ENCODE measurements around the gene IL6. TPM values are rescaled to one million over a fixed set of nuclear protein-coding genes. Genes with fewer than 3 reads are reported as not detected.
A peak's percentile ranks its signal among the peaks of the same experiment; 100 is the strongest.

Gene IL6
- total RNA-seq, 6 experiments from 2014 or later = 0.80 to 1.9 TPM; not detected in 4

GRCh38 chr7:22731766-22732165 is 4.8 kb downstream of the IL6 start:
- no peaks in the 10 kb centered on the region for H3K9me3 ChIP-seq
- WGBS (ENCODE audit: insufficient coverage, low coverage, low lambda C conversion rate, missing lambda C conversion rate) = 73% methylated on average over 2 of the region's 2 CpGs
- intact Hi-C loops (cut with DNase I) = loop anchor here in 1 of 2 donors (10.0 kb wide), 1 partner anchor 177 kb away; no protein-coding TSS in a partner anchor
- DNase-seq (no peak), ATAC-seq (no peak)
- no peak overlapping the region for H3K4me3 ChIP-seq
- no peaks in the 10 kb centered on the region for H3K36me3 ChIP-seq
- no peaks in the 10 kb centered on the region for H3K27me3 ChIP-seq
- TF ChIP-seq POLR2A (IDR thresholded peaks at IDR 0.05) = no peak
- TF ChIP-seq CTCF (IDR thresholded peaks at IDR 0.05) = no peak
- H3K27ac ChIP-seq = no peak overlapping the region
- H3K4me1 ChIP-seq = peaks cover 0 to 1% (median 0%) of the 10 kb centered on the region in 4 donors

- no peaks in the 10 kb centered on the region for H3K36me3 ChIP-seq
- DNase-seq (no peak), ATAC-seq (peak in 3 of 4 donors; percentile 40 to 59 (median 41))
- no peaks in the 10 kb centered on the region for H3K27me3 ChIP-seq
- no peaks in the 10 kb centered on the region for H3K9me3 ChIP-seq
- intact Hi-C loops (cut with DNase I) = loop anchor here in 1 of 2 donors (10.0 kb wide), 1 partner anchor 178 kb away; no protein-coding TSS in a partner anchor
- 55% methylated on average over 4 of the region's 4 CpGs for WGBS (ENCODE audit: insufficient coverage, low coverage, low lambda C conversion rate, missing lambda C conversion rate)
- H3K4me3 ChIP-seq = no peak overlapping the region
- no peaks in the 10 kb centered on the region for H3K4me1 ChIP-seq
- TF ChIP-seq POLR2A (IDR thresholded peaks at IDR 0.05) = no peak
- TF ChIP-seq CTCF (IDR thresholded peaks at IDR 0.05) = peak; percentile 17 to 32 (median 26)
- H3K27ac ChIP-seq = no peak overlapping the region
Measured at GRCh38 chr7:22732556-22733126, 5.6 kb downstream of the IL6 start.

- Histone ChIP-seq H3K36me3 (no peaks in the 10 kb centered on the region), H3K4me1 (no peaks in the 10 kb centered on the region), H3K27me3 (no peaks in the 10 kb centered on the region), H3K27ac (no peak overlapping the region), H3K9me3 (no peaks in the 10 kb centered on the region), H3K4me3 (no peak overlapping the region)
- TF ChIP-seq CTCF (IDR thresholded peaks at IDR 0.05) (no peak), POLR2A (IDR thresholded peaks at IDR 0.05) (no peak)
- no peak for ATAC-seq
- 43% methylated on average over 6 of the region's 6 CpGs for WGBS (ENCODE audit: insufficient coverage, low coverage, low lambda C conversion rate, missing lambda C conversion rate)
- intact Hi-C loops (cut with DNase I) = loop anchor here in 1 of 2 donors (10.0 kb wide), 1 partner anchor 179 kb away; no protein-coding TSS in a partner anchor
- no peak for DNase-seq
Measured at GRCh38 chr7:22733761-22734160, 6.8 kb downstream of the IL6 start.

GRCh38 chr7:22743014-22743413 is 16.0 kb downstream of the IL6 start:
- Histone ChIP-seq H3K36me3 (no peaks in the 10 kb centered on the region), H3K9me3 (no peaks in the 10 kb centered on the region), H3K27ac (no peak overlapping the region), H3K4me3 (no peak overlapping the region), H3K27me3 (no peaks in the 10 kb centered on the region), H3K4me1 (no peaks in the 10 kb centered on the region)
- TF ChIP-seq CTCF (IDR thresholded peaks at IDR 0.05) (no peak), POLR2A (IDR thresholded peaks at IDR 0.05) (no peak)
- WGBS (ENCODE audit: insufficient coverage, low coverage, low lambda C conversion rate, missing lambda C conversion rate) = 82% methylated on average over 4 of the region's 4 CpGs
- intact Hi-C loops (cut with DNase I) = no loop called here
- ATAC-seq = no peak
- no peak for DNase-seq

All from right lobe of liver (tissue), 6 donors.